Neural cell (in vitro differentiated cells): Measurements from ENCODE around the gene CCDC182. TPM values are rescaled to one million over a fixed set of nuclear protein-coding genes. Genes with fewer than 3 reads are reported as not detected.

Source experiments
- H2AFZ ChIP-seq: fragments of 200-600, 300-800 bp; sonication (generic), shearing (Covaris generic); 2 replicates; pipeline ENCODE4 v1.6.0; 2014; ENCODE audit warnings: low read depth, mild to moderate bottlenecking, antibody characterized with exemption, low read length, moderate library complexity
- H3F3A ChIP-seq: fragments of 200-600 bp; shearing (Covaris generic); 2 replicates; pipeline ENCODE4 v1.6.1; 2016; ENCODE audit warnings: mild to moderate bottlenecking, moderate library complexity, mixed read lengths, antibody characterized with exemption, low read length; ENCODE audit not compliant: insufficient read depth, poor library complexity, severe bottlenecking
- H3K27ac ChIP-seq: fragments of 200-600, 300-800 bp; sonication (generic), shearing (Covaris generic); 2 replicates; pipeline ENCODE4 v1.5.1; 2014; ENCODE audit warnings: mild to moderate bottlenecking, low read length, moderate library complexity
- H3K27me3 ChIP-seq: fragments of 300-800, 200-600 bp; sonication (generic), shearing (Covaris generic); 2 replicates; pipeline ENCODE4 v1.6.0; 2014; ENCODE audit warnings: mild to moderate bottlenecking, low read depth, low read length, moderate library complexity; ENCODE audit not compliant: insufficient read depth
- H3K36me3 ChIP-seq: fragments of 300-800, 200-600 bp; sonication (generic), shearing (Covaris generic); 2 replicates; pipeline ENCODE4 v1.5.1; 2014; ENCODE audit warnings: mild to moderate bottlenecking, antibody characterized with exemption, low read length, moderate library complexity; ENCODE audit not compliant: insufficient read depth
- H3K4me2 ChIP-seq: fragments of 300-800, 200-600 bp; sonication (generic), shearing (Covaris generic); 2 replicates; pipeline ENCODE4 v1.6.0; 2014; ENCODE audit warnings: mild to moderate bottlenecking, low read length
- H3K4me3 ChIP-seq: fragments of 300-800, 200-600 bp; sonication (generic), shearing (Covaris generic); 2 replicates; pipeline ENCODE4 v1.5.1; 2014; ENCODE audit warnings: mild to moderate bottlenecking, low read length, moderate library complexity
- H3K79me2 ChIP-seq: fragments of 200-600 bp; shearing (Covaris generic); replicated peaks from 2 replicates; pipeline ENCODE4 v1.6.0; 2014; ENCODE audit warnings: mild to moderate bottlenecking, low read length, moderate library complexity; ENCODE audit not compliant: insufficient read depth
- H3K9ac ChIP-seq: fragments of 300-800, 200-600 bp; sonication (generic), shearing (Covaris generic); 2 replicates; pipeline ENCODE4 v1.6.1; 2016; ENCODE audit warnings: mild to moderate bottlenecking, low read length, mixed read lengths
- H3K9me2 ChIP-seq: fragments of 200-600 bp; shearing (Covaris generic); 2 replicates; pipeline ENCODE4 v1.6.1; 2016; ENCODE audit warnings: mild to moderate bottlenecking, low read length, mixed read lengths; ENCODE audit not compliant: insufficient read depth
- H3K9me3 ChIP-seq: fragments of 200-600, 300-800 bp; sonication (generic), shearing (Covaris generic); 2 replicates; pipeline ENCODE4 v1.6.1; 2016; ENCODE audit warnings: mild to moderate bottlenecking, mixed run types, low read length, moderate library complexity, mixed read lengths
- H4K20me1 ChIP-seq: fragments of 200-600 bp; shearing (Covaris generic); 2 replicates; pipeline ENCODE4 v1.6.1; 2016; ENCODE audit warnings: mild to moderate bottlenecking, mixed run types; ENCODE audit not compliant: insufficient read depth
- EP300 ChIP-seq: fragments of 450-650 bp; conservative IDR thresholded peaks from 2 replicates; pipeline ENCODE4 v1.6.1; 2014; ENCODE audit warnings: antibody characterized with exemption, mild to moderate bottlenecking, moderate library complexity; ENCODE audit not compliant: poor library complexity, severe bottlenecking
- EZH2 ChIP-seq: fragments of 200-600, 300-800 bp; shearing (Covaris generic), sonication (generic); IDR thresholded peaks from 2 replicates; pipeline ENCODE4 v1.6.1; 2014; ENCODE audit warnings: antibody characterized with exemption, low read length, borderline replicate concordance, mild to moderate bottlenecking; ENCODE audit not compliant: insufficient read depth, poor library complexity, severe bottlenecking
- MXI1 ChIP-seq: fragments of 450-650 bp; conservative IDR thresholded peaks from 2 replicates; pipeline ENCODE4 v1.6.1; 2014; ENCODE audit warnings: antibody characterized with exemption, mild to moderate bottlenecking; ENCODE audit not compliant: poor library complexity, severe bottlenecking
- POLR2AphosphoS5 ChIP-seq: IDR thresholded peaks from 2 replicates; pipeline ENCODE4 v1.6.1; 2012
- RAD21 ChIP-seq: fragments of 450-650 bp; conservative IDR thresholded peaks from 2 replicates; pipeline ENCODE4 v1.6.1; 2014; ENCODE audit warnings: antibody characterized with exemption, mild to moderate bottlenecking, moderate library complexity
- REST ChIP-seq: IDR thresholded peaks from 2 replicates; pipeline ENCODE4 v1.6.1; 2012; ENCODE audit warnings: borderline replicate concordance
- SMC3 ChIP-seq: fragments of 450-650 bp; conservative IDR thresholded peaks from 2 replicates; pipeline ENCODE4 v1.6.1; 2014; ENCODE audit warnings: antibody characterized with exemption, mild to moderate bottlenecking, moderate library complexity; ENCODE audit not compliant: poor library complexity
- TAF1 ChIP-seq: IDR thresholded peaks from 2 replicates; pipeline ENCODE4 v1.6.1; 2012; ENCODE audit warnings: low read depth
- polyA plus RNA-seq: library from polyadenylated mRNA; depleted of rRNA; stranded (reverse); fragments of >200 nt; gene quantifications from 2 replicates; pipeline ENCODE4 v1.2.3, GENCODE V29; 2014
- TF ChIP-seq, protein P1 (sequence below): fragments of 450-650 bp; IDR thresholded peaks from 2 replicates; pipeline ENCODE4 v1.5.1; 2014; ENCODE audit warnings: antibody characterized with exemption, mild to moderate bottlenecking, moderate library complexity; ENCODE audit not compliant: poor library complexity, severe bottlenecking

CCDC182 gene
- polyA plus RNA-seq, 1 donor from 2014 or later, result not detected

- no peaks in the 10 kb centered on the region for H3F3A ChIP-seq
These were observed 31.3 kb upstream of the CCDC182 start for GRCh38 chr17:57776366-57776765.

GRCh38 chr17:57774872-57775271 is 29.8 kb upstream of the CCDC182 start:
- no peak overlapping the region for H3K27ac ChIP-seq
- no peaks in the 10 kb centered on the region for H3K36me3 ChIP-seq
- no peak overlapping the region for H2AFZ ChIP-seq
- H3K9me3 ChIP-seq, result no peaks in the 10 kb centered on the region
- H3K4me2 ChIP-seq, result no peak overlapping the region
- no peaks in the 10 kb centered on the region for H3K9me2 ChIP-seq
- no peak overlapping the region for H3K4me3 ChIP-seq
- no peaks in the 10 kb centered on the region for H4K20me1 ChIP-seq
- no peaks in the 10 kb centered on the region for H3K27me3 ChIP-seq
- no peaks in the 10 kb centered on the region for H3F3A ChIP-seq
- H3K9ac ChIP-seq, result no peak overlapping the region
- no peaks in the 10 kb centered on the region for H3K79me2 ChIP-seq
- TF ChIP-seq MXI1 (no peak), EZH2 (no peak), TAF1 (no peak), POLR2AphosphoS5 (no peak)
- TF ChIP-seq, protein P1, sequence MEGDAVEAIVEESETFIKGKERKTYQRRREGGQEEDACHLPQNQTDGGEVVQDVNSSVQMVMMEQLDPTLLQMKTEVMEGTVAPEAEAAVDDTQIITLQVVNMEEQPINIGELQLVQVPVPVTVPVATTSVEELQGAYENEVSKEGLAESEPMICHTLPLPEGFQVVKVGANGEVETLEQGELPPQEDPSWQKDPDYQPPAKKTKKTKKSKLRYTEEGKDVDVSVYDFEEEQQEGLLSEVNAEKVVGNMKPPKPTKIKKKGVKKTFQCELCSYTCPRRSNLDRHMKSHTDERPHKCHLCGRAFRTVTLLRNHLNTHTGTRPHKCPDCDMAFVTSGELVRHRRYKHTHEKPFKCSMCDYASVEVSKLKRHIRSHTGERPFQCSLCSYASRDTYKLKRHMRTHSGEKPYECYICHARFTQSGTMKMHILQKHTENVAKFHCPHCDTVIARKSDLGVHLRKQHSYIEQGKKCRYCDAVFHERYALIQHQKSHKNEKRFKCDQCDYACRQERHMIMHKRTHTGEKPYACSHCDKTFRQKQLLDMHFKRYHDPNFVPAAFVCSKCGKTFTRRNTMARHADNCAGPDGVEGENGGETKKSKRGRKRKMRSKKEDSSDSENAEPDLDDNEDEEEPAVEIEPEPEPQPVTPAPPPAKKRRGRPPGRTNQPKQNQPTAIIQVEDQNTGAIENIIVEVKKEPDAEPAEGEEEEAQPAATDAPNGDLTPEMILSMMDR, result no peak

More at GRCh38 chr17:57776366-57776765, 31.3 kb upstream of the CCDC182 start:
- H4K20me1 ChIP-seq, result no peaks in the 10 kb centered on the region
- H3K4me2 ChIP-seq, result no peak overlapping the region
- no peak overlapping the region for H3K27ac ChIP-seq
- TF ChIP-seq TAF1, result no peak
- TF ChIP-seq SMC3, result no peak
- TF ChIP-seq EZH2, result no peak
- no peak for TF ChIP-seq REST
- no peak for TF ChIP-seq RAD21
- TF ChIP-seq POLR2AphosphoS5, result no peak
- TF ChIP-seq EP300, result no peak
- TF ChIP-seq, protein P1, result no peak
- no peak for TF ChIP-seq MXI1
- no peaks in the 10 kb centered on the region for H3K79me2 ChIP-seq
- H3K36me3 ChIP-seq, result no peaks in the 10 kb centered on the region
- no peaks in the 10 kb centered on the region for H3K9me3 ChIP-seq
- H2AFZ ChIP-seq, result no peak overlapping the region
- no peak overlapping the region for H3K4me3 ChIP-seq
- no peak overlapping the region for H3K9ac ChIP-seq
- no peaks in the 10 kb centered on the region for H3K9me2 ChIP-seq
- H3K27me3 ChIP-seq, result no peaks in the 10 kb centered on the region
